Activated effector memory CD4-positive, alpha-beta T cell treated with Interleukin-2 at 50 U/mL for 16 hours (primary cell): ENCODE measurements around the gene SOCS7.
A peak's percentile ranks its signal among the peaks of the same experiment; 100 is the strongest.
"Not testable (repeated sequence)": the region's sequence is repeated elsewhere in the genome, so short reads cannot be mapped to it uniquely, and the experiment has no call there.

ENCODE experiments used
- DNase-seq: peaks from one replicate; pipeline ENCODE4 v3.0.0-alpha.2; 2020

SOCS7 gene

DNA sequence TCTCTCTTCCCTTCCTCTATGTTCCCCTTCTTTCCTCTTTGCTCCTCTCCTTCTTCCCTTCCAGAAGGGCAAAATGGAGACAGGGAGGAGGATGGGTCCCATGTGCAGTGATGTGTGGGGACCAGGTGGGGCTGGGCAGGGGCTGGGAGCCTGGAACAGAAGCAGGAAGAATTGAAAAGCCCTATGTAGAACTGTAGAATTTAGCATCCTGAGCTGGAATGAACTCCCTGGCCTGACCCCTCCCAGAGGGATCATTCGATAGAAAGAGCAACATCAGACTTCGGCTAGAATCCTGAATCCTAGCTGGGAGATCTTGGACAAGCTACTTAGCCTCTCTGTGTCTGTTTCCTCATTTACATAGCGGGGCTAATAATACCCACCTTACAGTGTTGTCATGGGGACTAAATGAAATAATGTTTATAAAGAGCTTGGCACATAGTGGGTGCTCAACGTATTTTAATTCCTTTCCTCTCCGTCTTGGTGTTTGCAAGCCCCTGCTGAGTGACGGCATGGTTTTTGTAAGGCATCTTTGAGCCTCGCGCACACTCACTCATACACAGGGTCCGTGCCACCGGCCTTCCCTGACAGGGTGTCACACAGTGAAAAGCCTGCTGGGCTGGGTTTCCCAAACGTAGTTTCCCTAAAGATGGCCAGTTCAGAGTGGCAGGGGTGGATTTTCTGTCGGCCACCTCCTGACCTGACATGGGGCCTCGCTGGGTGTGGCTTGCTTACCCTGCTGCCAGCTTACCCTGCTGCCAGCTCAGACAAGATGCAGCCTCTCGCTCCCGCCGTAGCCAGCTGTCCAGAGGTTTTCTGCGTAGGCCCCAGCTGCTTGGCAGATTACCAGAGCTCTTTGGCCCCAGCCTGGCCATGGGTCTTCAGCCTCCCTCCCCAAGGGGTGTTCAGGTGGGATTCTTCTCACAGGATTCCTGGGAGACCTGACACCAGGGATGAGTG is 70.5 kb downstream of the SOCS7 start:
- DNase-seq, result no peak

DNA sequence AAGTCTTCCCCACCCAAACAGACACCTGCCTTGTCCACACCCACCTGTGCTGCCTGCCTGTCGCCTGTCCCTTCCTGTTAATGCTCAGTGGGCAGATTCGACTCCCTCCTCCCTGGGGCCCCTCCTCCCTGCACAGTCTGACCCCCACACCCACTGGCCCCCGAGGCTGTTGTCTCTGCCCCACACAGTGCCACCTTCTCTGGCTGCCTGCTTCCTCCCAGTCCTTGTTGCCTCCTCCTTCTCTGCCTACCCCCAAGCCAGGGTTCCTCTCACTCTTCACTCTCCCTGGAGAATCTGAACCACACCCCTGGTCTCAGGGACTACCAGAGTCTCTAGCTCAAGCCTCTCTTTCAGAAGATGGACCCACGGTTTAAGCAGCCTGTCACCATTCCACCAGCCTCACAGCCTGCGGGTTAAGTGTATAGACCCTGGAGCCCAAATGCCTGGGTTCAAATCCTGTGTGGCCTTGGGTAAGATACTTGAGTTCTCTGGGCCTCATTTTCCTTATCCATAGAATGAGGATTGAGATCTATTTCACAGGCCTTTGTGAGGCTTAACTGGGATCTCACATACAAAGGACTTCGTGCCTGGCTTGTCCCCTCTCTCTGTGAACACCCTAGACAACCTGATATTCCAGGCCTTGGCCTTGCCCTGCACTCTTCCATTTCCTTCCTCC is 72.8 kb downstream of the SOCS7 start:
- no peak for DNase-seq

DNA sequence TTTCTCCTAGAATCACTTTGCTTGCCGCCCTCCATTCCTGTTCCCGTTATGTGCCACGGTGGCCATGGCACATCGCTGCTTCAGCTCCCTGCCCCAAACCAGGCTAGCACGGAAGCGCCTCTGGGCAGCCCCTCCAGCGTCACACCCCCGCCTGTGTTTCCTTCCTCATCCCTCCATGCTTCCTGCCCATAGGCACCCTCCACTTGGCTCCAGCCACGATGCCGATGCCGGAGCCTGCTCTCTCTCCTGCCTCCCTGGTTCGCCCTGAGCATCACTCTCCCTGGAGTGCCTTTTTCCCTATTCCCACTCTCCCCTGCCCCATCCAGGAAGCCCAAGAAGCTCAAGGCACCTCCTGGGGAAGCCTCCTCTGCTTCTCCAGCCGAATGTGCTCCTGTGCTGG is 73.4 kb downstream of the SOCS7 start:
- DNase-seq, result no peak

DNA sequence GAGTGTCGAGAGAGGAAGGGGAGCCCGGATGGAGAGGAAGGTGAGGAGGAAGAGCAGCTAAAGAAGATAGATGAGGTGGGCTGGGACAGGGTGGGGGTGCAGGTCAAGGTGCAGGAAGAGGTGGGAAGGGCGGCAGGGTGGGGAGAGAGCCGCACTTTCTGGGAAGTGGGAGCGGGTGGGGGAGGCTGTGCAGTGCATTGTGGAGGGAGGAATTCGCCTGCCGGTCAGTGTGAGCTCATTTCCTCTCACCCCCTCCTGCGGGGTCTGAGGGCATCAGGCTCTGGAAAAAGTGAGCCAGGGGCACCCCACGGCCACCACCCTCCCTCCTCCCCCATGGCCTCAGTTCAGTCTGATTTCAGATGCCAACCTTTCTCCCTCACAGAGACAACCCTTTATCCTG is 74.1 kb downstream of the SOCS7 start:
- no peak for DNase-seq

DNA sequence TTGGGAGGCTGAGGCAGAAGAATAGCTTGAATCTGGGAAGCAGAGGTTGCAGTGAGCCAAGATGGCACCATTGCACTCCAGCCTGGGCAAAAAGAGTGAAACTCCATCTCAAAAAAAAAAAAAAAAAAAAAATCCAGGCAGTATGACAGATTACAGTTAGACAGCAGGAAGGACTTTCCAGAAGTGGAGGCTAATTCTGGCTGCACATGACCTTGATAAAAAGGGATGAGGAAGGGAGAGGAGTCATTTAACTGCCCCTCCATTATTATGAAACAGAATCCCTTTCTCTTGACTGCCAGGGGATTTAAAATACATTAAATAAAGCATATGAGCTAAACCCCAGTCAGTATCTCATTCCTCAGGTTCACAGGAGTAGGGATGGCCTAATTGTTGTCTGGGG is 74.8 kb downstream of the SOCS7 start:
- no peak for DNase-seq

DNA sequence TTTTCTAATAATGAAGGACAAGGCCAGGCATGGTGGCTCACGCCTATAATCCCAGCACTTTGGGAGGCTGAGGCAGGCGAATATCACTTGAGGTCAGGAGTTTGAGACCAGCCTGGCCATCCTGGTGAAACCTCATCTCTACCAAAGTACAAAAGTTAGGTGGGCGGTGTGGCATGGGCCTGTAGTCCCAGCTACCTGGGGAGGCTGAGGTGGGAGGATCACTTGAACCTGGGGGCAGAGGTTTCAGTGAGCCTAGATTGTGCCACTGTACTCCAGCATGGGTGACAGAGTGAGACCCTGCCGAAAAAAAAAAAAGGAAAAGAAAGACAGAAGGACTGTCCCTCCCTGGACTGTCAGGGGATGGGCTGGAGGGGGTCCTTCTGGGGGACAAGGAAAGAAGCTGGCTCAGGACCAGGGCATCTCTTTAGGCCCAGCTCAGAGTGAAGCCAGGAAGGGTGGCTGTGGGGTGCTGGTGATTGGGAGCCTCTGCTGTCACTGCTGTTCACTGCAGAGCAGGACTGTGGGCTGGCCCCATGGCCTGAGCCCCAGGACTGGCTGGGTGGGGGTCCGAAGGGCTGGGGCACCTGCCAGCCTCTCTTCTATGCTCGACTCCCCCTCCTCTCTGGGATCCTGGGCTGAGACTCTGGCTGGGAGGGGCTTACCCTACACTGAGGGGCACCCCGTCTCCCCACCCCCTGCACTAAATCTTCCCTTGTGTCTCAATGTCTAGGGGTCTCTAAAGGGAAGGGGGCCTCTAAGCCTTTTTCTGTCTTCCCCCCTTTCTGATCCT is 75.7 kb downstream of the SOCS7 start:
- no peak for DNase-seq

DNA sequence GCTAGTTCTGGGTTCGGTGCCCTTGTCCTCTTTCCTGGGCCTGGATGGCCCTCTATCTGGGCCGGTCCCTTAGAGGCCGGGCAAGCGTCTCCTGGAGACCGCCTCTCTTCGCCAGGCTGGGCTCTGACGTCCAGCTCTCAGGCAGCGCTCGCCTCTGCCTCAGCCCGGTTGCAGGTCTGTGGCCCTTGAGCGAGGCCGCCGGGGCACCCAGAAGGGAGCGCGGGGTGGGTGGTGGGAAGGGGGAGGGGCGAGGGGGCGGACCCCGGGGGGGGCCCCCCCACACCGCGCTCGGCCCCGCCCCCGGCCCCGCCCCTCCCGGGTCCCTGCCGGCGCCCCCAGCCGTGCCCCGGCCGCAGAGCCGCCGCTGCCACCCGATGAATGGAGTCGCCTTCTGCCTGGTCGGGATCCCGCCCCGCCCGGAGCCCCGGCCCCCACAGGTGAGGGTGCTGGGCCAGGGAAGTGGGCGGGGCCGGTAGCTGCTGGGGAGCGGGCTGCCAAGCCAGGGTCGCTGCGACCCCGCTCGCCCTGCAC is 76.5 kb downstream of the SOCS7 start, which contains the start of gene ARHGAP23:
Gene ARHGAP23 (plus strand): TSS at position 353 of the 531 bp plus-strand sequence. CDS start 22 bp downstream, at position 375.
- peak; percentile 16 for DNase-seq

DNA sequence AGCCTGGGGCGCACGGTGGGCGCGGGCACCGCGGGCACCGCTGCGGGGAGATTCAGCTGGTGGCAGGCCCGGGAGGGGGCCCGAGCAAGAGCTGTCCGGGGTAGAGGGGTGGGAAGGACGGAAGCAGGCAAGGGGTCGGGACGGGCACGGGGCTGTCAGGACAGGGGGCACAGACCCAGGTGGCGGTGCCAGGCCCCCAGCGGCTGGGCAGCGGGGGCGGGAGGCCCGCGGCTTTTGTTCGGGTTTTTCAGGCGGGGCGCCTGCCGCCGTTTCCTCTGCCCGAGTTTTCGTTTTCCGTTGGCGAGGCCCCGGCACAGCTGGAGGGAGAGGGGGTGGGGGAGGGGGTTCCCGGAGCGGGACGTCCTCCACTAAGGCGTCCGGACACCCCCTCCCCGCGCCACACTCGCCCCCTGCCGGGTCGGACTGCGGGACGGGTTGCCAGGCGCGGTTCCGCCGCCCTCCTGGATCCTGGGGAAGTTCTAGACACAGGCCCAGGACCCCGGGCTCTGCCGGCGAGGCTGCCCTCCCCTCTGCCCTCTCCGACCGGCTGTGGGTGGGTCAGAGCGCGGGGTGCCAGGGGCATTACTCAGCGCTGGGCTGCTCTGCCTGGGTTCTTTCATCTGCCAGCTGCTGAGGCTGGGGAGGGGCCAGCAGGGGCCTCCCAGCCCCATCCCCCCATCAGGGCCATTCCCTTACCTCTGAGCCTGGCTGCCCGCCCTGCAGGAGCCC is 77.2 kb downstream of the SOCS7 start:
- no peak for DNase-seq

DNA sequence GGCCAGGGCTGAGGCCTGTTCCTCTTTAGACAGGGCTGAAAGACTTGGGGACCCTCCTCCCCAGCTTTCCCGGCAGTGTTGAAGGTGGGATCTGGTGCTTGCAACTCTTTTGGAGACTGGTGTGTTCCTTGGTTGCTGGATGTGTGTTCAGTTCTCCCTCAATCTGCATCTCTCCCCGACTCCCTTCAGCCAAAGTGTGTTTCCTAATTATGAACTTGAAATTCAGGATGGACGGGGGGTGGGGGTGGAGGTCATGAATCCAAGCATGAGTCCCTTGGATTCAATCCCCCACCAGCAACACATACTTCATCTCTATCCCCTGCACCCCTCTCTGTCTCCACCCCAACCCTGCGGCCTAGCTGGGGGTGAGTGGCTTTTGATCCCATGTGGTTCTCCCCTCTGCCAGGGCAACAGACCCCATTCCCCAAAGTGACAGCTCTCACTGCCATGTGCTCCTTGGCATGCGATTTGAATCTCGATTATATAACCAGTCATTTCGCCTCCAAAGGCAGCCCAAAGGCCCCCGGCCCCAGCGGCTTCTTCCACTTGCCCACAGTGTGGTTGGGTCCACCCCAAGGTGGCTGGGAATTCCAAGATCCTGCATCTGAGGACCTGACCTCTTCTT is 77.9 kb downstream of the SOCS7 start:
- no peak for DNase-seq

DNA sequence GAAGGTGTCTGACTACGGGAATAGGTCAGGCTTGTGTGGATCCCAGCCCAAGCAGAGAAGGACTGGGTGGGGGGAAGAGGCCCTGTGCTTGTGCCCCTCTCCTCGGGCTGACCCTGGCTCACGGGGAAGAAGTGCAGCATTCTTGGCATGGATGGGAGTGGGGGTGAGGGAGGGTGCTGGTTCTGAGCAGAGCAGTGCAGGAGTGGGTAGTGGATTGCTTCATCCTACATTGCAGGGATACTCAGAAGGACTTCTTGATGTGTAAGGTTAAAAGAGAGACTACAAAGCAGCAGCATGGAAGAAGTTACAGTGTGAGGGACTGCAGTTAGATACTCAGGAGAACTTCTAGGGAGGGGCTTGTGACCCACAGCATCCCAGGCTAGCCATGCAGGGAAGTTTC is 78.7 kb downstream of the SOCS7 start:
- DNase-seq, result no peak

DNA sequence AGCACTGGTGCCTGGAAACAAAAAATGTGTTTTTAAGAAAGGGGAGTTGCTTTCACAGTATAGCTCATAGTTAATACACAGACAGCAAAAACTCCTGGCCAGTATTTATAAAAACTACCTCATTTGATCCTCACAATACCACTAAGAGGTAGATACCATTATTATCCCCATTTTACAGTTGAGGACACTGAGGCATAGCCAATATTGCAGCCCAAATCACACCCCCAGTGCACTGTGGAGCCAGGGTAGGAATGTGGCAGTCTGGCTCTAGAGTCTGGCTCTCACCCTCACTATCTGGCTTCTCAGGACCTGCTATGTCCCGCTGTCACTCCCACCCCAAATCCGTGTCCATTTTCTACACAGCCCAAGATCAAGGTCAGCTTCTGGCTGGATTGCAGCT is 79.2 kb downstream of the SOCS7 start:
- no peak for DNase-seq

DNA sequence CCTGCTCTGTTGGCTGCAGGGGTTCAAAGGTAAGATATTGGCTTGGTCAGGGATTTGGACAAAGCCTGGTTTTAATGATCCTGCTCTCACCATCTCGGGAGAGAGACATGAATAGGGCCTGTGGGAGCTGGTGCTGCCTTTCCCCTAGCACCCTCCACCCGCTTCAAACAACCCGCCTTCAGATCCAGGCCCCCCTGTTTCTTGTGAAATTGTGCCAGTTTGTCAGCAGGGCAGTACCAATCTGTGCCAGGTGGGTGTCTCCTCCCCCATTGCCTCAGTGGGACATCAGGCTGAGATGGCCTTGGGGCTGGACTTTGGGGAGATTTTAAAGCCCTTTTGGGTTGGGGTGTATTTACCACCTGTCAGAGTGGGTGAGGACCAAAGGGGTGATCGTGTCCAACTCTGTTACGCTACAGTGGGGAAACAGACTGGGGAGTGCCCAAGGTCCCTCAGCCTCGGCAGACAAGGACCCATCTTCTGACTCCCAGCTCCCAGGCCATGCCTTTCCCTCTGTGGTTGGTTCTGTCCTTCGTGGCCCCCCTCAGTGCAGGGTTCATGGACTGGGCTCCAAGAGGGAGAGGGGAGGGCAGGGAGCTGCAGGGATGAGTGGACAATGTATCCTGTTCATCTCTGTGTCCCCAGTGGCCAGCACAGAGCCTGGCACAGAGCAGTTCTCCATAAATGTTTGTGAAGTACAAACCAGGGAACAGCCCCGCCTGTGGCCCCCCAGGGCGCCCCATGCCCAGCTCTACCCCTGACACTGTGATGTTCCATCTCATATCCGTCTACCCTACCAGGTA is 79.9 kb downstream of the SOCS7 start:
- no peak for DNase-seq

DNA sequence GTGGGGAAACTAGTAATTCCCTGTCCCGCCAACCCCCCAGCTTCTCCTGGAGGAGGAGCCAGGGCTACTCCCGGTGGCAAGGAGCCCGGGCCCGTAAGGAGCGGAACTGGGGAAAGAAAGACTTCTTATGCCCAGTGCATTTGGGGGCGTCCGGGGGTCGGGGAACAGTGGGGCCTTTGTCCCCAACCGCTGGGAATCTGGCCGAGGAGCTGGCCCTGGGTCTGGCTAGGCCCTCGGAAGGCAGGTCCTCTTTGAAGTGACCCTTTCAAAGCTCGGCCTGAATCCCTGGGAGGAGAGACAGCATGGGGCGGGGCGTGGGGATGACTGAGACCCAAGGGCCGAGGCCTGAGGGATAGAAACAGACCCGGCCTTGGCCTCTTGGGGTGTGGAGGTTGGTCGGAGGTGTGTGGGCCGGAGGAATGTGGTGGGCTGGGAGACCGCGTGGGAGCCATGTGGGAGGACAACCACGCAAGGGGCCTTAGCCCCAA is 82.6 kb downstream of the SOCS7 start:
- no peak for DNase-seq

DNA sequence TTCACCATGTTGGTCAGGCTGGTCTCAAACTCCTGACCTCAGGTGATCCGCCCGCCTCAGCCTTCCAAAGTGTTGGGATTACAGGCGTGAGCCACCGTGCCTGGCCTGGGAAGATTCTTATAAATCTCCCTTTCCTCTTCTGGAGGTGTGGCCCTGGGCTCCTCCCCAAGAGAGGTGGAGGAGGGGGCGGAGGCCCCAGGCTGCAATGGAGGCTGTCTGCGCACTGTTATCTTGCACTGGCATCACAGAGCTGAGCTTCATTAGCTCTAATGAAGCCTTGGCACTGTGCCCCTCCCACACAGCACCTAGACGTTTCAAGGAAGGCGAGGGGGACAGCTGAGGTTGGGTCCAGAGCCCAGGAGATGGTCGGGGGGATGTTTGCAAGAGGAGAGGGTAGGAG is 84.2 kb downstream of the SOCS7 start:
- DNase-seq, result no peak

DNA sequence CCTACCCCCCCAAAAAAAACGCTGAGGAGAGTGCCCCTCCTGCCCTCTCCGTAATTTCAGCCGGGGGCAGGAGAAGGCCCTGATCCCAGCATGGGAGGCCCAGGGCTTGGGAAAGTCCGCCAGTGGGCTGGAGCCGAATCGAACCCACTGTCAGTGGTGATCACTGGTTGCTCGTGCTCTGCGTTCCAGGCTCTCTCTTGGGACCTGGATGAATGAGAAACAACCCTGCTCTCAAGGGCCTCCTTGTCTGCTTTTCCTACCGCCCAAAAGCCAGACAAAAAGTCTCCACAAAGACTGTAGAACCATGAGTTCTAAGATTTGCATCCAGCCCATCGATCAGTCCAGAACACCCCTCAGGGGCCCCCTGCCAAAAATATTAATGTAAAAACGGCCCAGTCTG is 84.7 kb downstream of the SOCS7 start:
- no peak for DNase-seq

DNA sequence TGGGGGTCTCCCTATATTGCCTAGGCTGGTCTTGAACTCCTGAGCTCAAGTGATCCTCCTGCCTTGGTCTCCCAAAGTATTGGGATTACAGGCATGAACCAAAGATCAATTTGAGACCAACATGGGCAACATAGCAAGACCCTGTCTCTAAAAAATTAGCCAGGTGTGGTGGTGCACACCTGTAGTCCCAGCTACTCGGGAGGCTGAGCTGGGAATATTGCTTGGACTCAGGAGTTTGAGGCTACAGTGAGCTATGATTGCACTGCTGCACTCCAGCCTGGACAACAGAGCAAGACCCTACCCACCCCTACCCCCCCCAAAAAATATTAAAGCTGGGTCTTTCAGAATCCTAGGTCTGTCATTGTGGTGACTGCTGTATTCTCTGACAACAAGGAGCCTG is 85.7 kb downstream of the SOCS7 start:
- DNase-seq, result not testable (repeated sequence)

DNA sequence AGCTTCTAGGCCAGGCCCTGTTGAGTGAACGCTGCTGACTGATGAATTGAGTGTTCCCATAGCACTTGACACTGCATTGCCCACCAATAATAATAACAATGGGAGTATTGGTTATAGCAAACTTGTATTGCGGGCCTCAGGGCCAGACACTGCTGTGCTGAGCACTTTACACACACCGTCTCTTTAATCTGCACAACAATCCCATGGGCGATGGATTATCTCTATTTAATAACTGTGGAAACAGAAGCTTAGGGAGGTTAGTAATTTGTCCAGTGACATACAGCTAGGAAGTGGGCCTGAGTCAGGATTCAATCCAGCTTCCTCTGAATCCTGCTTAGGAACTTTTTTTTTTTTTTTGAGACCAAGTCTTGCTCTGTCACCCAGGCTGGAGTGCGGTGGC is 87.8 kb downstream of the SOCS7 start:
- DNase-seq, result no peak

DNA sequence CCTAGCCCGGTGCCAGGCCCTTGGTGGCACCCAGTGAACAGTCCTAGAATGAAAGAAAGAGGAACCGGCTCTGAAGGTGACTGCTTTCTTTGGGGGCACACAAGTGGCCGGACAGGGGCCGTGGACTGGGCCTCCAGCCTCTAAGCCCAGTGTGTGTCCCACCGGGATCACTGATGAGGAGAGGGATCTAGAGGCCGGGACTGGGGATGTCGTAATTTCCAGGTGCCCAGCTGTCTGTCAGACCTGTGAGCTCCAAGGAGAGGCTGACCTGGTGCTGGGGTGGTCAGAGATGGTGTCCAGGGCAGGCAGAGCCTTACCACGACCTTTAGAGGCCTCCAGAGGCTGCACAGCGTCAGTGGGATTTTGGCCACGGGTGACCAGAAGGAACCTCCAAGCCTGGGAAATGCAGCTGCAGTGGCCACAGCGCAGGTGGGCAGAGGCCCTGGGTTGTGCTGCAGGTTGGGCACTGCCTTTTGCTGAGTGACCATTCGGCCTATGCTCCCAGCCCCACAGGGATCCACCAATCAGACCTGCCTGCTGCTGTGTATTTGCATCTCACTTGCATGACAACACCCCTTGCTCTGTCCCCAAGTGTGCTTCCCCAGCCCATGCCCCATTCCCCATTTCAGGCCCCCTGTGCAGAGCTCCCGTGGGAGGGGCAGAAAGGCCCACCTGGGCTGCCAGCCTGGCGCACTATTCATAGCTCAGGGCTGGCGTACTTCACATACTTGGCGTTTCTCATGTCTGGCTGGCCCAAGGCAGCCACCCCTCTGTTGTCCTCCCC is 89.2 kb downstream of the SOCS7 start:
- no peak for DNase-seq

DNA sequence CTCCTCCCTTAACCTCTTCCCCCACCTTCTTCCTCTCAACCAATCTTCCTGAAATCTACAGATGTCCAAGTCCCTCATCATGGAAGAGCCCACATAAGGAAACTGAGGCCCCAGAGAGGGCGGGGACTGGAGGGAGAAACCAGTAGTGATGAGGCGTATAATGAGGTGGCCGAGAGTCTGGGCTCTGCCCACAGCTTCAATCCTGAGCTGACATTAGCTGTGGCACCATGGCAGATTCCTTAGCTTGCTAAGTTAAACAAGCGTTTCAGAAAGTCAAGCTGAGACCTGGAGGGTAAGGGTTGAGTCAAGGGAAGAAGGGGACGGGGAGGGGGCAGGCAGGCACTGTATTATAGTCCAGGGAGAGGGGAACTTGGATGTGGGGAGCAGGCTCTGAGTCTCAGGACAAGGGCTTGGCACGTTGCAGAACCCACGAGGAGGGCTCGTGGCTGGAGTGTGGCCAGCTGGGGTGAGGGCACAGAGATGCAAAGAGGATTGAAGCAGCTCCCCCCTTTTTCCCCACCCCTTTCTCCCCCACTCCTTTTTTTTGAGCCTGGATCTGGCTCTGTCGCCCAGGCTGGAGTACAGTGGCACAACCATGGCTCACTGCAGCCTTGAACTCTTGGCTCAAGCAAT is 89.9 kb downstream of the SOCS7 start:
- no peak for DNase-seq

DNA sequence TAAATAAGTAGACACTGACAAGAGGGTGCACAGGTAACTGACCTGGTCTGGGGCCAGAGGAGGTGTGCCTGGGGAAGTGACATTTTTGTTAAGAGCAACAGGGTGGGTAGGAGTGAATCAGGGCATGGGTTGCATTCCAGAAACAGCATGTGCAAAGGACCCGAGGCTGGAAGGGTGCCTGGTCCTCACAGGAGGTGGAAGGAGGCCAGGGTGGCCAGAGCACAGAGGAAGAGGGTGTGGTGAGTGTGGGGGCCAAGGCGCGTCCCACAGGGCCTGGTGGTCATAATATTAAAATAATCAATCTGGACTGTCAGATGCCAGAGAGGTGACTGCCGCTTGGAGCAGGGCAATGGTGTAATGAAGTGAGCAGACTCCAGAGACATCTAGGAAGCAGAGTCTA is 90.9 kb downstream of the SOCS7 start:
- no peak for DNase-seq
